Gastrocnemius medialis (tissue), 4 donors: ENCODE data around the gene AKAP8L.

Source experiments
- CTCF ChIP-seq, 5 experiments: fragments of 450-650 bp in 3 of 5; fragments of 200-600 bp in 2 of 5; sonication (generic) in 2 of 5; IDR thresholded peaks in 4 of 5; conservative IDR thresholded peaks in 1 of 5; 1 replicate in 4 of 5; 2 replicates in 1 of 5; pipeline ENCODE4 v1.5.1; 2016 to 2019; ENCODE audit warnings: antibody characterized with exemption in 5 of 5, mild to moderate bottlenecking in 3 of 5, moderate library complexity in 3 of 5
- POLR2A ChIP-seq, 2 donors: fragments of 450-650 bp; IDR thresholded peaks; one replicate each; pipeline ENCODE4 v1.6.1; 2017; ENCODE audit warnings: antibody characterized with exemption in 2 of 2, mild to moderate bottlenecking in 2 of 2, moderate library complexity in 2 of 2

- no peak for TF ChIP-seq CTCF (IDR thresholded peaks at IDR 0.05 in 4 of 5, conservative IDR thresholded peaks at IDR 0.05 in 1 of 5)
- TF ChIP-seq POLR2A (IDR thresholded peaks at IDR 0.05) = no peak
Measured at GRCh38 chr19:15390814-15391213, 28.0 kb downstream of the AKAP8L start.
